Smooth muscle cell (in vitro differentiated cells): ENCODE measurements around the gene PRXL2A. TPM values are rescaled to one million over a fixed set of nuclear protein-coding genes. Genes with fewer than 3 reads are reported as not detected.

Experiments used
- DNase-seq: peaks from one replicate; lab custom pipeline; 2025; ENCODE audit not compliant: unreplicated experiment; lab: John Stamatoyannopoulos, UW
- H2AFZ ChIP-seq: fragments of 200-600 bp; sonication (generic); 2 replicates; pipeline ENCODE4 v1.6.0; 2016; ENCODE audit warnings: antibody characterized with exemption, low read depth, mild to moderate bottlenecking
- H3F3A ChIP-seq: fragments of 200-600 bp; sonication (generic); 2 replicates; pipeline ENCODE4 v1.6.0; 2017; ENCODE audit warnings: antibody characterized with exemption, low read depth
- H3K27ac ChIP-seq: fragments of 200-600 bp; sonication (generic); 2 replicates; pipeline ENCODE4 v1.5.1; 2016; ENCODE audit warnings: low read depth, mild to moderate bottlenecking
- H3K27me3 ChIP-seq: fragments of 200-600 bp; sonication (generic); 2 replicates; pipeline ENCODE4 v1.6.1; 2016; ENCODE audit warnings: low read depth, mild to moderate bottlenecking
- H3K36me3 ChIP-seq: fragments of 200-600 bp; sonication (generic); 2 replicates; pipeline ENCODE4 v1.5.1; 2016; ENCODE audit warnings: low read depth
- H3K4me1 ChIP-seq: fragments of 200-600 bp; sonication (generic); 2 replicates; pipeline ENCODE4 v1.5.1; 2016; ENCODE audit warnings: low read depth
- H3K4me2 ChIP-seq: fragments of 200-600 bp; sonication (generic); 2 replicates; pipeline ENCODE4 v1.6.0; 2016; ENCODE audit warnings: mild to moderate bottlenecking
- H3K4me3 ChIP-seq: fragments of 200-600 bp; sonication (generic); 2 replicates; pipeline ENCODE4 v1.5.1; 2016; ENCODE audit warnings: mild to moderate bottlenecking
- H3K79me2 ChIP-seq: fragments of 200-600 bp; sonication (generic); 2 replicates; pipeline ENCODE4 v1.6.0; 2016; ENCODE audit warnings: low read depth, mild to moderate bottlenecking
- H3K9ac ChIP-seq: fragments of 200-600 bp; sonication (generic); 2 replicates; pipeline ENCODE4 v1.6.0; 2016; ENCODE audit warnings: low read depth
- H3K9me3 ChIP-seq: fragments of 200-600 bp; sonication (generic); replicated peaks from 2 replicates; pipeline ENCODE4 v1.5.1; 2016; ENCODE audit warnings: low read depth
- H4K20me1 ChIP-seq: fragments of 200-600 bp; sonication (generic); 2 replicates; pipeline ENCODE4 v1.6.0; 2016; ENCODE audit warnings: low read depth
- WGBS: methylation state at CpG from one replicate; pipeline ENCODE4 v1.1.7; 2016; ENCODE audit warnings: low lambda C conversion rate; 5-methylcytosine and 5-hydroxymethylcytosine counted together
- polyA plus RNA-seq: library from polyadenylated mRNA; unstranded; fragments of >200 nt; fragmentation: Nextera tagmentation; extraction: Ambion mirVana; gene quantifications from 2 replicates; pipeline ENCODE4 v1.2.1, GENCODE V29; 2016
- total RNA-seq: library from RNA; depleted of rRNA; stranded (reverse); fragments of >200 nt; gene quantifications from 2 replicates; pipeline ENCODE4 v1.2.3, GENCODE V29; 2014
- TF ChIP-seq, protein P1 (sequence below): fragments of 200-600 bp; sonication (generic); IDR thresholded peaks from 2 replicates; pipeline ENCODE4 v1.5.1; 2017; ENCODE audit warnings: borderline replicate concordance, mild to moderate bottlenecking, antibody characterized with exemption; ENCODE audit not compliant: insufficient read depth, poor library complexity, severe bottlenecking

PRXL2A gene
- total and polyA plus RNA-seq, 2 experiments from 2014 or later = 28.8 to 80.0 TPM

DNA sequence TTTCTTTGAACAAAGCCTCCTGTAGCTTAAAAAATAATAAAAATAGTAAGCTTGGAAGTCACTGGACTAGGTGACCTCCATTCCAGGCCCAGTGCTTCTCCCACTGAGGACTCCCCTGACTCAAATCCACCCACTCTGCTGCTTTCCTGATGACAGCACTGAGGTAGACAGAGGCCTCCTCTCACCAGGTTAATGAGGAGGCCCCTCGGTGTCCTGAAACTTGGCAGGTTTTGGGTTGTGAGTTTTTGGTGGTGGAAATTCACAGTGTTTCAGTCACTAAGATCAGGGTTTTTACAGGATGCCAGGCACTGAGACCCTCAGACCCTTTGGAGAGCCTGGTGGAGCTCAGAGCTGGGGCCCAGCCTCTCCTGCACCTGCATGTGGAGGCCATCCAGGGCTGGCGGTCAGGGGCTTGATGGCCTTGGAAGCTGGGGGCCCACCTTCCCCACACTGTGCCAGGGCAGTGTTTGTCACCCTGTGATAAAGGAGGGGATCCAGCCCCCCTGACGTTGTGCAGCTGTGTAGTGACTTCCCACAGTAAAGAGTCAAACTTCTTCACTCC lies 64.8 kb downstream of the PRXL2A start:
- WGBS = 86% methylated on average over 3 of the region's 3 CpGs
- Histone ChIP-seq H3K4me3 (no peak overlapping the region), H3K4me2 (no peak overlapping the region), H3K9me3 (no peaks in the 10 kb centered on the region), H4K20me1 (peaks cover 36% of the 10 kb centered on the region), H3K27ac (peak overlapping the region; percentile 95), H3K9ac (no peak overlapping the region), H3K36me3 (no peaks in the 10 kb centered on the region), H3F3A (peaks cover 20% of the 10 kb centered on the region), H3K27me3 (no peaks in the 10 kb centered on the region), H3K79me2 (peaks cover 65% of the 10 kb centered on the region), H3K4me1 (peaks cover 27% of the 10 kb centered on the region), H2AFZ (no peak overlapping the region)
- no peak for DNase-seq
- TF ChIP-seq, protein P1, sequence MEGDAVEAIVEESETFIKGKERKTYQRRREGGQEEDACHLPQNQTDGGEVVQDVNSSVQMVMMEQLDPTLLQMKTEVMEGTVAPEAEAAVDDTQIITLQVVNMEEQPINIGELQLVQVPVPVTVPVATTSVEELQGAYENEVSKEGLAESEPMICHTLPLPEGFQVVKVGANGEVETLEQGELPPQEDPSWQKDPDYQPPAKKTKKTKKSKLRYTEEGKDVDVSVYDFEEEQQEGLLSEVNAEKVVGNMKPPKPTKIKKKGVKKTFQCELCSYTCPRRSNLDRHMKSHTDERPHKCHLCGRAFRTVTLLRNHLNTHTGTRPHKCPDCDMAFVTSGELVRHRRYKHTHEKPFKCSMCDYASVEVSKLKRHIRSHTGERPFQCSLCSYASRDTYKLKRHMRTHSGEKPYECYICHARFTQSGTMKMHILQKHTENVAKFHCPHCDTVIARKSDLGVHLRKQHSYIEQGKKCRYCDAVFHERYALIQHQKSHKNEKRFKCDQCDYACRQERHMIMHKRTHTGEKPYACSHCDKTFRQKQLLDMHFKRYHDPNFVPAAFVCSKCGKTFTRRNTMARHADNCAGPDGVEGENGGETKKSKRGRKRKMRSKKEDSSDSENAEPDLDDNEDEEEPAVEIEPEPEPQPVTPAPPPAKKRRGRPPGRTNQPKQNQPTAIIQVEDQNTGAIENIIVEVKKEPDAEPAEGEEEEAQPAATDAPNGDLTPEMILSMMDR = no peak

DNA sequence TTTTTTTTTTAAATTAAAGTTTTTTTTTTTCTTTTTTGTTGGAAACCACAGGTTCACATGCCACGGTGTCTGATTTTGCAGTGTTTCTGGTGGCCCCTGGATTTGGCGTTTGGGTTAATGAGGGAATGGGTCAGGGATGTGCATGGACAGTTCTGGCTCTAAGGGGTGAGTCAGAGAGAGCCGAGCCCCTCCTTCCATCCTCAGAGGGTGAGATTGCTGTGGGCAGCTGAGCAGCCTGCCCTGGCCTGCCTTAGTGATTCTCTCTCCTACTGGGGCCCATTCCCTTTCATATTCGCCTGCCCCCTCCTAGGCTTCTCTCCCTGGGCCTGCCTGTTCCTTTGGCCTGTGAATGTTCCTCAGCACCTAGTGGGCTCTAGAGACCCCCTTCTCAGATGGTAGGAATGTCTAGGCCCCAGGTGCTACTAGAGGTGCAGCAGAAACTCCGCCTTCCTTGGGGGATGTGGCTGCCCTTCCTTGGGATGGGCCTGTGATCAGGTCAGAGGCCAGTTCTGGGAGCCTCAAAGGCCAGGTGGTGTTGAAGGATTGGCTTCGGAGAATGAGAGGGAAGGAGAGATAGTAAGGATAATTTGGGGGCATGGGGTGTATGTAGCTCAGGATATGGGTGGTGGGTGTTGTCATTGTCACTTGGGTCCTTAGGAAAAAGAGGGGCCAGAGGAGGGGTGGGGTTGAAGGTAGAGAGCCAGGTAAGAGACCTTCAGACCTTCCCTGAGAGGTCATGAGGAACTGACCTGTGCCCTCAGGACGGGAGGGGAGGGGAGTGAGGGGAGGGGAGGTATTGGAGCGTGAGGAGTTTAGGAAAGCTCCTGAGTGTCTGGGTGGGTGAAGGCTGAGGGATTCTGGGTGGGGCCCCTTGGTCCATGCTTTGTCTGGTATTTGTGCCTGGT lies 65.6 kb downstream of the PRXL2A start:
- Histone ChIP-seq H3K9ac (peak overlapping the region; percentile 47), H3K27ac (peak overlapping the region; percentile 95), H3K4me2 (peak overlapping the region; percentile 56), H3K36me3 (no peaks in the 10 kb centered on the region), H3K79me2 (peaks cover 63% of the 10 kb centered on the region), H3K27me3 (no peaks in the 10 kb centered on the region), H2AFZ (no peak overlapping the region), H4K20me1 (peaks cover 31% of the 10 kb centered on the region), H3K4me3 (no peak overlapping the region), H3K4me1 (peaks cover 19% of the 10 kb centered on the region), H3F3A (peaks cover 25% of the 10 kb centered on the region), H3K9me3 (no peaks in the 10 kb centered on the region)
- no peak for DNase-seq
- WGBS = 66% methylated on average over 7 of the region's 8 CpGs
- TF ChIP-seq, protein P1 = no peak

DNA sequence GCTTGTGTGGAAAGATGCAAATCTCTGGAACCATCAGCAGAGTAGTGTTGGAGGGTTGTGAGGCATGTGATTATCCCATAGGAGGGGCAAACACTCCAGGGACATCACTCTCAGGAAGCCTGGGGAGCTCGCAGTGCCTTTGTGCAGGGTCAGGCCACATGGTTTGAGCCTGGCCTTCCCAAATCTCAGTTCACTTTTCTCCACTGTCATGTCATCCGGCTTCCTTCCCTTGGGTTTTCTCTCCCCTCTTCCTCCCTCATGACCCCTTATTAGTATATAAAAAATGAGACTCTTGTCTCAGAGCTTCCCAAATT lies 66.2 kb downstream of the PRXL2A start:
- Histone ChIP-seq H4K20me1 (peaks cover 31% of the 10 kb centered on the region), H3K4me3 (no peak overlapping the region), H3K36me3 (no peaks in the 10 kb centered on the region), H3K9me3 (no peaks in the 10 kb centered on the region), H3F3A (peaks cover 25% of the 10 kb centered on the region), H3K4me1 (peaks cover 19% of the 10 kb centered on the region), H3K4me2 (no peak overlapping the region), H3K79me2 (peaks cover 59% of the 10 kb centered on the region), H3K9ac (no peak overlapping the region), H3K27ac (peak overlapping the region; percentile 95), H3K27me3 (no peaks in the 10 kb centered on the region), H2AFZ (no peak overlapping the region)
- TF ChIP-seq, protein P1 = no peak
- WGBS = 43% methylated on average over 2 of the region's 2 CpGs
- no peak for DNase-seq
